ELR (cell line): ENCODE measurements around the gene LANCL1.

ENCODE experiments used
- DNase-seq: peaks from one replicate; pipeline ENCODE4 v3.0.0-alpha.2; 2015; ENCODE audit warnings: low read depth

Gene LANCL1

GRCh38 chr2:210476194-210477128 lies at the start of gene LANCL1:
Gene LANCL1, minus strand, starts transcription at chr2:210476759. Its CDS starts 363 bp downstream, at chr2:210476396.
- DNase-seq = peak; percentile 94

- DNase-seq = no peak
These were observed 48.0 kb upstream of the LANCL1 start for GRCh38 chr2:210524533-210524932.

GRCh38 chr2:210523650-210524289 lies 47.2 kb upstream of the LANCL1 start:
- DNase-seq = no peak

- DNase-seq = no peak
These were observed 45.8 kb upstream of the LANCL1 start for GRCh38 chr2:210522399-210522798.

GRCh38 chr2:210519594-210519993 lies 43.0 kb upstream of the LANCL1 start:
- no peak for DNase-seq

- DNase-seq = no peak
These were observed 40.7 kb upstream of the LANCL1 start for GRCh38 chr2:210517264-210517663.

GRCh38 chr2:210515911-210516310 lies 39.4 kb upstream of the LANCL1 start:
- DNase-seq = no peak

GRCh38 chr2:210503725-210504191 lies 27.2 kb upstream of the LANCL1 start:
- DNase-seq = no peak

- DNase-seq = peak; percentile 68
These were observed 26.6 kb upstream of the LANCL1 start for GRCh38 chr2:210503001-210503623.

GRCh38 chr2:210496512-210496911 lies 20.0 kb upstream of the LANCL1 start:
- DNase-seq = no peak

GRCh38 chr2:210493528-210493927 lies 17.0 kb upstream of the LANCL1 start:
- DNase-seq = no peak

GRCh38 chr2:210481601-210482175 lies 5.1 kb upstream of the LANCL1 start:
- no peak for DNase-seq

- no peak for DNase-seq
These were observed 4.2 kb upstream of the LANCL1 start for GRCh38 chr2:210480764-210481163.

GRCh38 chr2:210480079-210480478 lies 3.5 kb upstream of the LANCL1 start:
- DNase-seq = peak; percentile 20

GRCh38 chr2:210478661-210479060 lies 2.1 kb upstream of the LANCL1 start:
- no peak for DNase-seq

- peak; percentile 80 for DNase-seq
These were observed 937 bp upstream of the LANCL1 start for GRCh38 chr2:210477496-210477895.

- no peak for DNase-seq
These were observed 853 bp downstream of the LANCL1 start for GRCh38 chr2:210475706-210476105.

GRCh38 chr2:210474776-210475175 lies 1.8 kb downstream of the LANCL1 start:
- DNase-seq = no peak

GRCh38 chr2:210461401-210461800 lies 15.2 kb downstream of the LANCL1 start:
- DNase-seq = no peak

GRCh38 chr2:210460322-210461227 lies 16.0 kb downstream of the LANCL1 start:
- DNase-seq = no peak

- DNase-seq = no peak
These were observed 16.7 kb downstream of the LANCL1 start for GRCh38 chr2:210459880-210460279.
